Measurements from ENCODE around the gene TTC28.

The TTC28 gene

GRCh38 chr22:28019881-28020861, 659.5 kb downstream of the TTC28 start:
- peak; percentile 90 for TF ChIP-seq CTCF (IDR thresholded peaks at IDR 0.05; ENCODE audit: borderline replicate concordance, control extremely low read depth, extremely low read depth, insufficient read depth, missing control alignments)
- peak; percentile 86 for DNase-seq (ENCODE audit: low spot score)
- in situ Hi-C loops (cut with MboI; ENCODE audit: low sequenced_read_pairs, unreplicated experiment) = loop anchor here (10.0 to 25.0 kb wide), 2 partner anchors 575 to 1258 kb away; no protein-coding TSS in a partner anchor

GRCh38 chr22:28019360-28019759, 660.3 kb downstream of the TTC28 start:
- in situ Hi-C loops (cut with MboI; ENCODE audit: low sequenced_read_pairs, unreplicated experiment) = loop anchor here (25.0 kb wide), 1 partner anchor 1257 kb away; no protein-coding TSS in a partner anchor
- DNase-seq (ENCODE audit: low spot score) = no peak
- no peak for TF ChIP-seq CTCF (IDR thresholded peaks at IDR 0.05; ENCODE audit: borderline replicate concordance, control extremely low read depth, extremely low read depth, insufficient read depth, missing control alignments)

- peak; percentile 35 for DNase-seq (ENCODE audit: low spot score)
- TF ChIP-seq CTCF (IDR thresholded peaks at IDR 0.05; ENCODE audit: borderline replicate concordance, control extremely low read depth, extremely low read depth, insufficient read depth, missing control alignments) = no peak
- in situ Hi-C loops (cut with MboI; ENCODE audit: low sequenced_read_pairs, unreplicated experiment) = loop anchor here (25.0 kb wide), 1 partner anchor 1256 kb away; no protein-coding TSS in a partner anchor
Observed at GRCh38 chr22:28018461-28018927, 661.1 kb downstream of the TTC28 start.

- no peak for DNase-seq (ENCODE audit: low spot score)
- in situ Hi-C loops (cut with MboI; ENCODE audit: low sequenced_read_pairs, unreplicated experiment) = loop anchor here (25.0 kb wide), 1 partner anchor 1256 kb away; no protein-coding TSS in a partner anchor
- TF ChIP-seq CTCF (IDR thresholded peaks at IDR 0.05; ENCODE audit: borderline replicate concordance, control extremely low read depth, extremely low read depth, insufficient read depth, missing control alignments) = no peak
Observed at GRCh38 chr22:28017859-28018258, 661.8 kb downstream of the TTC28 start.

GRCh38 chr22:28017558-28017820, 662.2 kb downstream of the TTC28 start:
- TF ChIP-seq CTCF (IDR thresholded peaks at IDR 0.05; ENCODE audit: borderline replicate concordance, control extremely low read depth, extremely low read depth, insufficient read depth, missing control alignments) = no peak
- DNase-seq (ENCODE audit: low spot score) = no peak
- in situ Hi-C loops (cut with MboI; ENCODE audit: low sequenced_read_pairs, unreplicated experiment) = loop anchor here (25.0 kb wide), 1 partner anchor 1255 kb away; no protein-coding TSS in a partner anchor

- no peak for DNase-seq (ENCODE audit: low spot score)
- TF ChIP-seq CTCF (IDR thresholded peaks at IDR 0.05; ENCODE audit: borderline replicate concordance, control extremely low read depth, extremely low read depth, insufficient read depth, missing control alignments) = no peak
- in situ Hi-C loops (cut with MboI; ENCODE audit: low sequenced_read_pairs, unreplicated experiment) = loop anchor here (25.0 kb wide), 1 partner anchor 1255 kb away; no protein-coding TSS in a partner anchor
Observed at GRCh38 chr22:28016781-28017557, 662.7 kb downstream of the TTC28 start.
